ENCODE data around the gene CACNA1B.

The CACNA1B gene

GRCh38 chr9:137986268-137987099 lies 108.9 kb downstream of the CACNA1B start:
- no peak for DNase-seq (ENCODE audit: low spot score)

GRCh38 chr9:137987244-137988030 lies 109.9 kb downstream of the CACNA1B start:
- DNase-seq (ENCODE audit: low spot score): no peak

GRCh38 chr9:137988051-137988450 lies 110.5 kb downstream of the CACNA1B start:
- no peak for DNase-seq (ENCODE audit: low spot score)

- DNase-seq (ENCODE audit: low spot score): no peak
These were observed 111.1 kb downstream of the CACNA1B start for GRCh38 chr9:137988701-137989100.

- no peak for DNase-seq (ENCODE audit: low spot score)
These were observed 111.6 kb downstream of the CACNA1B start for GRCh38 chr9:137989156-137989555.

GRCh38 chr9:137989999-137990715 lies 112.6 kb downstream of the CACNA1B start:
- DNase-seq (ENCODE audit: low spot score): no peak

- no peak for DNase-seq (ENCODE audit: low spot score)
These were observed 126.1 kb downstream of the CACNA1B start for GRCh38 chr9:138003485-138004190.

GRCh38 chr9:138006576-138007233 lies 129.1 kb downstream of the CACNA1B start:
- no peak for DNase-seq (ENCODE audit: low spot score)

GRCh38 chr9:138007566-138007917 lies 130.0 kb downstream of the CACNA1B start:
- no peak for DNase-seq (ENCODE audit: low spot score)

- no peak for DNase-seq (ENCODE audit: low spot score)
These were observed 130.6 kb downstream of the CACNA1B start for GRCh38 chr9:138007918-138008841.

- no peak for DNase-seq (ENCODE audit: low spot score)
These were observed 131.6 kb downstream of the CACNA1B start for GRCh38 chr9:138009016-138009802.

GRCh38 chr9:138009803-138010690 lies 132.5 kb downstream of the CACNA1B start:
- DNase-seq (ENCODE audit: low spot score): no peak

GRCh38 chr9:138010861-138011260 lies 133.3 kb downstream of the CACNA1B start:
- no peak for DNase-seq (ENCODE audit: low spot score)

- no peak for DNase-seq (ENCODE audit: low spot score)
These were observed 134.4 kb downstream of the CACNA1B start for GRCh38 chr9:138011951-138012500.

GRCh38 chr9:138013273-138013672 lies 135.7 kb downstream of the CACNA1B start:
- no peak for DNase-seq (ENCODE audit: low spot score)

- DNase-seq (ENCODE audit: low spot score): no peak
These were observed 136.4 kb downstream of the CACNA1B start for GRCh38 chr9:138013836-138014562.

GRCh38 chr9:138014563-138014945 lies 137.0 kb downstream of the CACNA1B start:
- no peak for DNase-seq (ENCODE audit: low spot score)
